SK-N-SH treated with all-trans-retinoic acid at 6 μM for 48 hours (cell line): ENCODE results near the gene SLC35E1.

Source experiments
- ATAC-seq: fragments of 200-7000 bp; cut with Tn5 transposase; 3 replicates; pipeline ENCODE4 v1.9.1; 2020; ENCODE audit warnings: mild to moderate bottlenecking, moderate library complexity
- BACH2 ChIP-seq: fragments of 250-450 bp; sonication (Bioruptor Pico); IDR thresholded peaks from 2 replicates; pipeline ENCODE4 v1.9.0; 2021; ENCODE audit warnings: mild to moderate bottlenecking, borderline replicate concordance
- CSDC2 ChIP-seq: fragments of 250-450 bp; sonication (Bioruptor Pico); IDR thresholded peaks from 2 replicates; pipeline ENCODE4 v1.5.0; 2020; ENCODE audit warnings: mild to moderate bottlenecking, moderate library complexity
- ESRRG ChIP-seq: fragments of 250-450 bp; sonication (Bioruptor Pico); IDR thresholded peaks from 2 replicates; pipeline ENCODE4 v1.6.1; 2021; ENCODE audit warnings: mild to moderate bottlenecking
- GLIS3 ChIP-seq: fragments of 250-450 bp; sonication (Bioruptor Pico); IDR thresholded peaks from 2 replicates; pipeline ENCODE4 v1.5.0; 2020; ENCODE audit warnings: mild to moderate bottlenecking, moderate library complexity
- ISL1 ChIP-seq: fragments of 250-450 bp; sonication (Bioruptor Pico); IDR thresholded peaks from 2 replicates; pipeline ENCODE4 v2.1.2; 2022; ENCODE audit warnings: mild to moderate bottlenecking, moderate library complexity
- OSR1 ChIP-seq: fragments of 250-450 bp; sonication (Bioruptor Pico); IDR thresholded peaks from 2 replicates; pipeline ENCODE4 v1.8.0; 2022; ENCODE audit warnings: moderate library complexity, mild to moderate bottlenecking, inconsistent platforms
- PPARA ChIP-seq: fragments of 250-450 bp; sonication (Bioruptor Pico); IDR thresholded peaks from 2 replicates; pipeline ENCODE4 v1.5.0; 2020; ENCODE audit warnings: mild to moderate bottlenecking, borderline replicate concordance
- RARB ChIP-seq: fragments of 250-450 bp; sonication (Bioruptor Pico); IDR thresholded peaks from 2 replicates; pipeline ENCODE4 v1.8.0; 2021; ENCODE audit warnings: mild to moderate bottlenecking, moderate library complexity
- TOX ChIP-seq: fragments of 250-450 bp; sonication (Bioruptor Pico); IDR thresholded peaks from 2 replicates; pipeline ENCODE4 v1.8.0; 2021; ENCODE audit warnings: mild to moderate bottlenecking, moderate library complexity, borderline replicate concordance
- ZC3H10 ChIP-seq: fragments of 250-450 bp; sonication (Bioruptor Pico); IDR thresholded peaks from 2 replicates; pipeline ENCODE4 v1.5.1; 2021; ENCODE audit warnings: mild to moderate bottlenecking, moderate library complexity
- ZFP3 ChIP-seq: fragments of 250-450 bp; sonication (Bioruptor Pico); IDR thresholded peaks from 2 replicates; pipeline ENCODE4 v1.5.0; 2020; ENCODE audit warnings: mild to moderate bottlenecking, moderate library complexity
- ZNF70 ChIP-seq: fragments of 450-650 bp; formaldehyde crosslinking; IDR thresholded peaks from 2 replicates; pipeline ENCODE4 v1.5.0; 2020; ENCODE audit warnings: mild to moderate bottlenecking, moderate library complexity
- ZNF8 ChIP-seq: fragments of 450-650 bp; formaldehyde crosslinking; IDR thresholded peaks from 2 replicates; pipeline ENCODE4 v1.5.0; 2020; ENCODE audit warnings: mild to moderate bottlenecking, moderate library complexity
- TF ChIP-seq, protein P1 (sequence below): fragments of 250-450 bp; sonication (Bioruptor Pico); IDR thresholded peaks from 2 replicates; pipeline ENCODE4 v1.8.0; 2021; ENCODE audit warnings: low read depth, mild to moderate bottlenecking, moderate library complexity, borderline replicate concordance
- TF ChIP-seq, protein P2 (sequence below): fragments of 250-450 bp; sonication (Bioruptor Pico); IDR thresholded peaks from 2 replicates; pipeline ENCODE4 v1.5.1; 2020; ENCODE audit warnings: low read depth, mild to moderate bottlenecking, moderate library complexity
- TF ChIP-seq, protein P3 (sequence below): fragments of 250-450 bp; sonication (Bioruptor Pico); IDR thresholded peaks from 2 replicates; pipeline ENCODE4 v1.5.0; 2020; ENCODE audit warnings: mild to moderate bottlenecking, moderate library complexity
- TF ChIP-seq, protein P4 (sequence below): fragments of 250-450 bp; sonication (Bioruptor Pico); IDR thresholded peaks from 2 replicates; pipeline ENCODE4 v1.8.0; 2020; ENCODE audit warnings: mild to moderate bottlenecking, moderate library complexity, borderline replicate concordance
- TF ChIP-seq, protein P5 (sequence below): fragments of 250-450 bp; sonication (Bioruptor Pico); IDR thresholded peaks from 2 replicates; pipeline ENCODE4 v1.5.1; 2021; ENCODE audit warnings: mild to moderate bottlenecking, moderate library complexity

Gene SLC35E1

DNA sequence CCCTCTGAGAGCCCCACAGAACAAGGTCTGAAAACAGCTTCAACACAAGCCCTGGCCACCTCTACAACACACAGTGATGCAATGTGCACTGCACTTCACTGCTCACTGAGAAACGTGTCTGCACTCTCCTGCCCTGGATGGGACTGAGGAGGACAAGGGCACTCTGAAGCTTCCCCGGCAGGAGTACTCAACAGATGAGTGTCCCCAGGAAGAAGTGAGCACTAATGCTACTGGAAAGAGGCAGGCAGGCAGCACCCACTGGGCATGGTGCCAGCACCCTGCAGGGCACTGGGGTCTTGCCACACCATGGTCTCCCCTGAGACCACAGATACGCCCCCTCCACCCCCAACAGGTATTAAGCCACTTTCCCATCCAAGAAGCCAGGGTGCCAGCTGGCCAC, 17.7 kb upstream of the SLC35E1 start (continued):
- TF ChIP-seq, protein P1, sequence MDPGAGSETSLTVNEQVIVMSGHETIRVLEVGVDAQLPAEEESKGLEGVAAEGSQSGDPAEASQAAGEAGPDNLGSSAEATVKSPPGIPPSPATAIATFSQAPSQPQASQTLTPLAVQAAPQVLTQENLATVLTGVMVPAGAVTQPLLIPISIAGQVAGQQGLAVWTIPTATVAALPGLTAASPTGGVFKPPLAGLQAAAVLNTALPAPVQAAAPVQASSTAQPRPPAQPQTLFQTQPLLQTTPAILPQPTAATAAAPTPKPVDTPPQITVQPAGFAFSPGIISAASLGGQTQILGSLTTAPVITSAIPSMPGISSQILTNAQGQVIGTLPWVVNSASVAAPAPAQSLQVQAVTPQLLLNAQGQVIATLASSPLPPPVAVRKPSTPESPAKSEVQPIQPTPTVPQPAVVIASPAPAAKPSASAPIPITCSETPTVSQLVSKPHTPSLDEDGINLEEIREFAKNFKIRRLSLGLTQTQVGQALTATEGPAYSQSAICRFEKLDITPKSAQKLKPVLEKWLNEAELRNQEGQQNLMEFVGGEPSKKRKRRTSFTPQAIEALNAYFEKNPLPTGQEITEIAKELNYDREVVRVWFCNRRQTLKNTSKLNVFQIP (CRISPR knock-in tag) = no peak
- TF ChIP-seq ZNF8 (CRISPR knock-in tag) (no peak), BACH2 (no peak), ZC3H10 (CRISPR knock-in tag) (no peak), ZNF70 (CRISPR knock-in tag) (no peak), TOX (no peak), GLIS3 (CRISPR knock-in tag) (no peak), ZFP3 (CRISPR knock-in tag) (no peak), RARB (no peak)
- TF ChIP-seq, protein P2, sequence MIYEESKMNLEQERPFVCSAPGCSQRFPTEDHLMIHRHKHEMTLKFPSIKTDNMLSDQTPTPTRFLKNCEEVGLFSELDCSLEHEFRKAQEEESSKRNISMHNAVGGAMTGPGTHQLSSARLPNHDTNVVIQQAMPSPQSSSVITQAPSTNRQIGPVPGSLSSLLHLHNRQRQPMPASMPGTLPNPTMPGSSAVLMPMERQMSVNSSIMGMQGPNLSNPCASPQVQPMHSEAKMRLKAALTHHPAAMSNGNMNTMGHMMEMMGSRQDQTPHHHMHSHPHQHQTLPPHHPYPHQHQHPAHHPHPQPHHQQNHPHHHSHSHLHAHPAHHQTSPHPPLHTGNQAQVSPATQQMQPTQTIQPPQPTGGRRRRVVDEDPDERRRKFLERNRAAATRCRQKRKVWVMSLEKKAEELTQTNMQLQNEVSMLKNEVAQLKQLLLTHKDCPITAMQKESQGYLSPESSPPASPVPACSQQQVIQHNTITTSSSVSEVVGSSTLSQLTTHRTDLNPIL (CRISPR knock-in tag) = no peak
- TF ChIP-seq, all 23 proteins: peak for 0

DNA sequence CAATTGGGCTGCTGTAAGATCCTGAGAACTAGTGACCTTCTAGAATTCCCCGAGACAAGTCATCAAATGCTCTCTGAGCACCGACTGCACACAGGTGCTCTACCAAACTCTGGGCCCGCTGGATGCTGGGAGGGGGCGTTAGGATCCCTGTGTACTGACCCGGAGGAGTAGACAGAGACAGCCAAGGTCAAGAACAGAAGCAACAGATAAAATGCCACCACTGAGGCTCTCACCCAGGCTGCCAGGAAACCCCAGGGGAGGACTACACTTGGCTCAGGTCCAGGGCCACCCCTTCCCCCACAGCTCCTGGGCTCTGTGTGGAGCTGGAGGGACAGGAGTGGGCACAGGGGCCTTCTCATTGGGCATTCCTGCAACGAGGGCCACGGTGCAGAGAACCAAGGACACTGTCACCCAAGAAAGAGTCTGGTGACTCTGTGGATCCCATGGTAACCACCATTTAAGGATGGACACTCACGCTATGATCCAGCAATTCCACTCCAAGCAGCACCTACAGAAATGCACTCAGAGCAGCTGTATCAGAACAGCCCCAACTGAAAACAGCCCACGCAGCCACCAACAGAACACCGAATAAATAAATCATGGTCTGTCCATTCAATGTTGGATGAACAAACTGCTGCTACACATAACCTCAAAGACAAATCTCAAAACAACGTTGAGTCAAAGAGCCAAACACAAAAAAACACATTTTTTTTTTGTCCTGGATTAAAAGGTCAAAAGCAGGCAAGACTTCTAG, 16.8 kb upstream of the SLC35E1 start:
- no peak for ATAC-seq
- TF ChIP-seq ZC3H10 (CRISPR knock-in tag) (no peak), BACH2 (no peak), ISL1 (CRISPR knock-in tag) (no peak)
- TF ChIP-seq, protein P3, sequence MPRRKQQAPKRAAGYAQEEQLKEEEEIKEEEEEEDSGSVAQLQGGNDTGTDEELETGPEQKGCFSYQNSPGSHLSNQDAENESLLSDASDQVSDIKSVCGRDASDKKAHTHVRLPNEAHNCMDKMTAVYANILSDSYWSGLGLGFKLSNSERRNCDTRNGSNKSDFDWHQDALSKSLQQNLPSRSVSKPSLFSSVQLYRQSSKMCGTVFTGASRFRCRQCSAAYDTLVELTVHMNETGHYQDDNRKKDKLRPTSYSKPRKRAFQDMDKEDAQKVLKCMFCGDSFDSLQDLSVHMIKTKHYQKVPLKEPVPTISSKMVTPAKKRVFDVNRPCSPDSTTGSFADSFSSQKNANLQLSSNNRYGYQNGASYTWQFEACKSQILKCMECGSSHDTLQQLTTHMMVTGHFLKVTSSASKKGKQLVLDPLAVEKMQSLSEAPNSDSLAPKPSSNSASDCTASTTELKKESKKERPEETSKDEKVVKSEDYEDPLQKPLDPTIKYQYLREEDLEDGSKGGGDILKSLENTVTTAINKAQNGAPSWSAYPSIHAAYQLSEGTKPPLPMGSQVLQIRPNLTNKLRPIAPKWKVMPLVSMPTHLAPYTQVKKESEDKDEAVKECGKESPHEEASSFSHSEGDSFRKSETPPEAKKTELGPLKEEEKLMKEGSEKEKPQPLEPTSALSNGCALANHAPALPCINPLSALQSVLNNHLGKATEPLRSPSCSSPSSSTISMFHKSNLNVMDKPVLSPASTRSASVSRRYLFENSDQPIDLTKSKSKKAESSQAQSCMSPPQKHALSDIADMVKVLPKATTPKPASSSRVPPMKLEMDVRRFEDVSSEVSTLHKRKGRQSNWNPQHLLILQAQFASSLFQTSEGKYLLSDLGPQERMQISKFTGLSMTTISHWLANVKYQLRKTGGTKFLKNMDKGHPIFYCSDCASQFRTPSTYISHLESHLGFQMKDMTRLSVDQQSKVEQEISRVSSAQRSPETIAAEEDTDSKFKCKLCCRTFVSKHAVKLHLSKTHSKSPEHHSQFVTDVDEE = no peak
- TF ChIP-seq, protein P4, sequence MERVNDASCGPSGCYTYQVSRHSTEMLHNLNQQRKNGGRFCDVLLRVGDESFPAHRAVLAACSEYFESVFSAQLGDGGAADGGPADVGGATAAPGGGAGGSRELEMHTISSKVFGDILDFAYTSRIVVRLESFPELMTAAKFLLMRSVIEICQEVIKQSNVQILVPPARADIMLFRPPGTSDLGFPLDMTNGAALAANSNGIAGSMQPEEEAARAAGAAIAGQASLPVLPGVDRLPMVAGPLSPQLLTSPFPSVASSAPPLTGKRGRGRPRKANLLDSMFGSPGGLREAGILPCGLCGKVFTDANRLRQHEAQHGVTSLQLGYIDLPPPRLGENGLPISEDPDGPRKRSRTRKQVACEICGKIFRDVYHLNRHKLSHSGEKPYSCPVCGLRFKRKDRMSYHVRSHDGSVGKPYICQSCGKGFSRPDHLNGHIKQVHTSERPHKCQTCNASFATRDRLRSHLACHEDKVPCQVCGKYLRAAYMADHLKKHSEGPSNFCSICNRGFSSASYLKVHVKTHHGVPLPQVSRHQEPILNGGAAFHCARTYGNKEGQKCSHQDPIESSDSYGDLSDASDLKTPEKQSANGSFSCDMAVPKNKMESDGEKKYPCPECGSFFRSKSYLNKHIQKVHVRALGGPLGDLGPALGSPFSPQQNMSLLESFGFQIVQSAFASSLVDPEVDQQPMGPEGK = no peak
- TF ChIP-seq, protein P1 (CRISPR knock-in tag) = no peak
- TF ChIP-seq, all 23 proteins: peak for 0

DNA sequence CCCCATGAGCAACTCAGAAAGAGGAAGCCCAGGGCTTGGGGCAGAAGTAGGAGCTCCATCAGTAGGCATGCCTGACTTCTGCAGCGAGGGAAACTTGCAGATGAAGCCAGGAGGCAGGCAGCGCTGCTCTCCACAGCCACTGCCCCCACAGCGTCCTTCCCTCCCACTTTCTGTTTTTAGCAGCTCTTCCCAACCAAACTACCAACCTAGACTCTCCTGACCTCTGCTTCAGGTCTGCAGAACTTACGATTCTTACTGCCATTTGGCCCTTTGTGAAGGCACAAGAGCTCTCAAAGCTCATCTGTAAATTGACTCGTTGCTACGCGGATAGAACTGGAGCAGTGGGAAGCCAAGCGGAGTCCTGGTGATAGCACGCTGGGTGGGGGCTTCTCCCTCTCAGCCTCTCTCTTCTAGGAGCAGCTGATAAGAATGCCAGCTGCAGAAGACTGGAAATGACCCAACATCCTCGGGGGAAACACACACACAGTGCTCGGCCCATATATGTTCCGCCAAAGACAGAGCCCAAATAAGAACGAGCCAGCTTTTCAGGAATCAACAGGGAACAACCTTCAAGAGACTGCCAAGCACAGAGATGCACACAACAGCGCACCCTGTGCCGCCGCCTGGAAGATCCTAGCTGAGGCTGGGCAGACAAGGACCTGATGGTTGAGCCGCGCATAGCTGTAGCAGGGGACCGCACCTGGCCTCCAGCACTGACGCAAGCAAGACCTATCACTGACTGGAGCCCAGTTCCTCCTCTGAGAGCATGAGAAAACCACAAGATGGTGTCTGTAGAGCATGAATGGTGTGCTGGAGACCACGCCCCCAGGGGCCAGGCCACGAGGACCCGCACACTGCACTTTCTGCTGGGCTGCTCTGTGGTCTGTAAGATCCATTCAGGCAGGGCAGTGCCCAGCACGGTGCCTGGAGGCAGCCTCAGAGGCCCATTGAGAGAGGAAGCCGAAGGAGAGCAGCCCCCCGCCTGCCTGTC, 15.9 kb upstream of the SLC35E1 start:
- TF ChIP-seq OSR1 (CRISPR knock-in tag) (no peak), CSDC2 (CRISPR knock-in tag) (no peak), TOX (no peak), ESRRG (CRISPR knock-in tag) (no peak), ZNF8 (CRISPR knock-in tag) (no peak), PPARA (CRISPR knock-in tag) (no peak)
- TF ChIP-seq, protein P5, sequence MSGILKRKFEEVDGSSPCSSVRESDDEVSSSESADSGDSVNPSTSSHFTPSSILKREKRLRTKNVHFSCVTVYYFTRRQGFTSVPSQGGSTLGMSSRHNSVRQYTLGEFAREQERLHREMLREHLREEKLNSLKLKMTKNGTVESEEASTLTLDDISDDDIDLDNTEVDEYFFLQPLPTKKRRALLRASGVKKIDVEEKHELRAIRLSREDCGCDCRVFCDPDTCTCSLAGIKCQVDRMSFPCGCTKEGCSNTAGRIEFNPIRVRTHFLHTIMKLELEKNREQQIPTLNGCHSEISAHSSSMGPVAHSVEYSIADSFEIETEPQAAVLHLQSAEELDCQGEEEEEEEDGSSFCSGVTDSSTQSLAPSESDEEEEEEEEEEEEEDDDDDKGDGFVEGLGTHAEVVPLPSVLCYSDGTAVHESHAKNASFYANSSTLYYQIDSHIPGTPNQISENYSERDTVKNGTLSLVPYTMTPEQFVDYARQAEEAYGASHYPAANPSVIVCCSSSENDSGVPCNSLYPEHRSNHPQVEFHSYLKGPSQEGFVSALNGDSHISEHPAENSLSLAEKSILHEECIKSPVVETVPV (CRISPR knock-in tag) = no peak
- TF ChIP-seq, protein P1 (CRISPR knock-in tag) = no peak
- no peak for ATAC-seq
